ENCODE results near the gene ADAMTS8.

The ADAMTS8 gene

GRCh38 chr11:130437848-130438247 is 9.4 kb upstream of the ADAMTS8 start:
- no peak overlapping the region for H3K9ac ChIP-seq (ENCODE audit: low read length)
- no peaks in the 10 kb centered on the region for H3K4me1 ChIP-seq (ENCODE audit: control insufficient read depth, low read depth, low read length)
- H3K27me3 ChIP-seq (ENCODE audit: insufficient read depth, low read length, poor library complexity), result no peaks in the 10 kb centered on the region
- H3K79me2 ChIP-seq (ENCODE audit: control insufficient read depth, insufficient read depth, low read length), result no peaks in the 10 kb centered on the region
- no peaks in the 10 kb centered on the region for H3K79me1 ChIP-seq (ENCODE audit: low read length)
- no peak overlapping the region for H3K18ac ChIP-seq (ENCODE audit: low read length)
- H2AK5ac ChIP-seq (ENCODE audit: low read length), result no peak overlapping the region
- no peaks in the 10 kb centered on the region for H3K36me3 ChIP-seq (ENCODE audit: control insufficient read depth, insufficient read depth, low read length)
- H4K8ac ChIP-seq (ENCODE audit: low read depth, low read length), result no peak overlapping the region
- H2BK5ac ChIP-seq (ENCODE audit: low read length), result peak overlapping the region; percentile 52
- H2BK15ac ChIP-seq (replicated peaks; ENCODE audit: low read depth), result no peak overlapping the region
- H2BK120ac ChIP-seq (ENCODE audit: low read depth, low read length), result no peak overlapping the region
- H3K23ac ChIP-seq (ENCODE audit: low read length), result no peak overlapping the region
- no peak for DNase-seq
- H3K27ac ChIP-seq (ENCODE audit: low read depth, low read length), result no peak overlapping the region
- no CpG with 5 or more reads among the region's 7 CpGs for whole genome bisulfite sequencing (ENCODE audit: extremely low coverage, insufficient coverage, low lambda C conversion rate)
- H4K5ac ChIP-seq (ENCODE audit: low read length), result no peak overlapping the region
- no peak overlapping the region for H3K4me3 ChIP-seq (ENCODE audit: low read length)
- no peak overlapping the region for H3K56ac ChIP-seq (ENCODE audit: low read length)
- H3K4me2 ChIP-seq (ENCODE audit: low read length), result no peak overlapping the region
- no peak overlapping the region for H3K4ac ChIP-seq (ENCODE audit: low read depth, low read length)

GRCh38 chr11:130436171-130436570 is 7.8 kb upstream of the ADAMTS8 start:
- H3K27ac ChIP-seq (ENCODE audit: low read depth, low read length), result no peak overlapping the region

GRCh38 chr11:130435671-130436070 is 7.3 kb upstream of the ADAMTS8 start:
- WGBS (ENCODE audit: extremely low coverage, insufficient coverage, low lambda C conversion rate), result no CpG with 5 or more reads among the region's 4 CpGs
- no peak overlapping the region for H3K27ac ChIP-seq (ENCODE audit: low read depth, low read length)
- DNase-seq, result no peak

More at GRCh38 chr11:130436171-130436570, 7.8 kb upstream of the ADAMTS8 start:
- H3K4me1 ChIP-seq (ENCODE audit: control insufficient read depth, low read depth, low read length), result no peaks in the 10 kb centered on the region
- H3K36me3 ChIP-seq (ENCODE audit: control insufficient read depth, insufficient read depth, low read length), result no peaks in the 10 kb centered on the region
- no peaks in the 10 kb centered on the region for H3K79me1 ChIP-seq (ENCODE audit: low read length)
- no peak overlapping the region for H4K5ac ChIP-seq (ENCODE audit: low read length)
- WGBS (ENCODE audit: extremely low coverage, insufficient coverage, low lambda C conversion rate), result no CpG with 5 or more reads among the region's 3 CpGs
- no peak overlapping the region for H3K4ac ChIP-seq (ENCODE audit: low read depth, low read length)
- H2BK15ac ChIP-seq (replicated peaks; ENCODE audit: low read depth), result no peak overlapping the region
- no peak overlapping the region for H3K23ac ChIP-seq (ENCODE audit: low read length)
- no peak overlapping the region for H3K9ac ChIP-seq (ENCODE audit: low read length)
- no peak overlapping the region for H3K4me2 ChIP-seq (ENCODE audit: low read length)
- H3K27me3 ChIP-seq (ENCODE audit: insufficient read depth, low read length, poor library complexity), result no peaks in the 10 kb centered on the region
- H3K4me3 ChIP-seq (ENCODE audit: low read length), result no peak overlapping the region
- peak overlapping the region; percentile 7 for H3K18ac ChIP-seq (ENCODE audit: low read length)
- H2BK120ac ChIP-seq (ENCODE audit: low read depth, low read length), result no peak overlapping the region
- DNase-seq, result no peak
- no peak overlapping the region for H3K56ac ChIP-seq (ENCODE audit: low read length)
- no peaks in the 10 kb centered on the region for H3K79me2 ChIP-seq (ENCODE audit: control insufficient read depth, insufficient read depth, low read length)
- H2BK5ac ChIP-seq (ENCODE audit: low read length), result no peak overlapping the region
- H2AK5ac ChIP-seq (ENCODE audit: low read length), result no peak overlapping the region
- no peak overlapping the region for H4K8ac ChIP-seq (ENCODE audit: low read depth, low read length)

DNA sequence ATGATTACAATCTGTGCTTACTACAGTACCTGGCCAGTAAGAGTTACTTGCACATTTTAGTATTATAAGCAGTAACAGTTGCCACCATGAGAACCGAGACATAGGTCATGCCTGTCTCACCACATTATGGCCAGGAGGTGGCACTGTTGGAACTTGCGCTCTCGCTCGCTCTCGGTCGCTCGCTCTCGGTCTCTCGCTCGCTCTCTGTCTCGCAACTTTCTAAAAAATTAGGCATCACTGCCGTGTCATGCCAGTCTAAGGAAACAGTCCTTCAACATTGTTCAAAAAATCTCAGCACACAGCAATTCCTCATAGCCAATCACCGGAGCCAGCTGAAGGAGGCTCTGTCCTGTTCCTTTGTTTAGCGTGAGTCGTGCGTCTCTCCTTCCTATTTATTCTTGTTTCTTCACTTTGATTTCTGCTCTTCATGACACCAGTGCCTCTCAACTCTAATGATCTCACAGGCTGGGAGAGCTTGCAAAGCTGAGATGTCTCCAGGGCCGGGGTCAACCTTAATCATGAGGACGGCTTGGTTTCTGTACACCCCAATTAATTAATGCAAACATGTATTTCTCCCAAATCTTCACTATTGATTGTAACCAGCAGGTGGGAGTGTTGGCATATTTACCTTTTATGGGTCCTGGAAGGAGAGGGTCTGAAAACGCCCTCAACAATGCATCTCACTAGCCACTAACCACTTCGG is 6.3 kb upstream of the ADAMTS8 start:
- no peak overlapping the region for H2AK5ac ChIP-seq (ENCODE audit: low read length)
- H3K4me3 ChIP-seq (ENCODE audit: low read length), result peak overlapping the region; percentile 79
- DNase-seq, result peak; percentile 83
- H3K79me1 ChIP-seq (ENCODE audit: low read length), result no peaks in the 10 kb centered on the region
- H4K8ac ChIP-seq (ENCODE audit: low read depth, low read length), result no peak overlapping the region
- H3K23ac ChIP-seq (ENCODE audit: low read length), result no peak overlapping the region
- no peaks in the 10 kb centered on the region for H3K4me1 ChIP-seq (ENCODE audit: control insufficient read depth, low read depth, low read length)
- H2BK120ac ChIP-seq (ENCODE audit: low read depth, low read length), result no peak overlapping the region
- H2BK15ac ChIP-seq (replicated peaks; ENCODE audit: low read depth), result no peak overlapping the region
- H3K36me3 ChIP-seq (ENCODE audit: control insufficient read depth, insufficient read depth, low read length), result no peaks in the 10 kb centered on the region
- no peak overlapping the region for H3K27ac ChIP-seq (ENCODE audit: low read depth, low read length)
- no peak overlapping the region for H2BK5ac ChIP-seq (ENCODE audit: low read length)
- H3K79me2 ChIP-seq (ENCODE audit: control insufficient read depth, insufficient read depth, low read length), result no peaks in the 10 kb centered on the region
- H3K4ac ChIP-seq (ENCODE audit: low read depth, low read length), result no peak overlapping the region
- peak overlapping the region; percentile 75 for H3K9ac ChIP-seq (ENCODE audit: low read length)
- H3K27me3 ChIP-seq (ENCODE audit: insufficient read depth, low read length, poor library complexity), result no peaks in the 10 kb centered on the region
- H3K18ac ChIP-seq (ENCODE audit: low read length), result no peak overlapping the region
- peak overlapping the region; percentile 99 for H3K4me2 ChIP-seq (ENCODE audit: low read length)
- H3K56ac ChIP-seq (ENCODE audit: low read length), result peak overlapping the region; percentile 90
- no CpG with 5 or more reads among the region's 20 CpGs for WGBS (ENCODE audit: extremely low coverage, insufficient coverage, low lambda C conversion rate)
- H4K5ac ChIP-seq (ENCODE audit: low read length), result no peak overlapping the region

More at GRCh38 chr11:130435671-130436070, 7.3 kb upstream of the ADAMTS8 start:
- H2AK5ac ChIP-seq (ENCODE audit: low read length), result no peak overlapping the region
- no peaks in the 10 kb centered on the region for H3K4me1 ChIP-seq (ENCODE audit: control insufficient read depth, low read depth, low read length)
- no peaks in the 10 kb centered on the region for H3K79me2 ChIP-seq (ENCODE audit: control insufficient read depth, insufficient read depth, low read length)
- no peak overlapping the region for H3K23ac ChIP-seq (ENCODE audit: low read length)
- no peaks in the 10 kb centered on the region for H3K36me3 ChIP-seq (ENCODE audit: control insufficient read depth, insufficient read depth, low read length)
- no peaks in the 10 kb centered on the region for H3K27me3 ChIP-seq (ENCODE audit: insufficient read depth, low read length, poor library complexity)
- no peak overlapping the region for H3K4me2 ChIP-seq (ENCODE audit: low read length)
- H4K8ac ChIP-seq (ENCODE audit: low read depth, low read length), result no peak overlapping the region
- H2BK5ac ChIP-seq (ENCODE audit: low read length), result no peak overlapping the region
- no peak overlapping the region for H4K5ac ChIP-seq (ENCODE audit: low read length)
- no peak overlapping the region for H3K9ac ChIP-seq (ENCODE audit: low read length)
- H2BK15ac ChIP-seq (replicated peaks; ENCODE audit: low read depth), result no peak overlapping the region
- no peaks in the 10 kb centered on the region for H3K79me1 ChIP-seq (ENCODE audit: low read length)
- H3K4me3 ChIP-seq (ENCODE audit: low read length), result no peak overlapping the region
- H3K56ac ChIP-seq (ENCODE audit: low read length), result no peak overlapping the region
- no peak overlapping the region for H3K4ac ChIP-seq (ENCODE audit: low read depth, low read length)
- no peak overlapping the region for H2BK120ac ChIP-seq (ENCODE audit: low read depth, low read length)
- no peak overlapping the region for H3K18ac ChIP-seq (ENCODE audit: low read length)

GRCh38 chr11:130433357-130433756 is 4.9 kb upstream of the ADAMTS8 start:
- no peak overlapping the region for H2AK5ac ChIP-seq (ENCODE audit: low read length)
- H3K79me2 ChIP-seq (ENCODE audit: control insufficient read depth, insufficient read depth, low read length), result no peaks in the 10 kb centered on the region
- H3K27me3 ChIP-seq (ENCODE audit: insufficient read depth, low read length, poor library complexity), result peaks cover 9% of the 10 kb centered on the region
- no peak overlapping the region for H2BK5ac ChIP-seq (ENCODE audit: low read length)
- no peak overlapping the region for H3K4ac ChIP-seq (ENCODE audit: low read depth, low read length)
- H2BK120ac ChIP-seq (ENCODE audit: low read depth, low read length), result no peak overlapping the region
- H3K9ac ChIP-seq (ENCODE audit: low read length), result no peak overlapping the region
- no peak overlapping the region for H4K5ac ChIP-seq (ENCODE audit: low read length)
- no peak for DNase-seq
- no CpG with 5 or more reads among the region's 4 CpGs for WGBS (ENCODE audit: extremely low coverage, insufficient coverage, low lambda C conversion rate)
- H4K8ac ChIP-seq (ENCODE audit: low read depth, low read length), result no peak overlapping the region
- no peak overlapping the region for H3K18ac ChIP-seq (ENCODE audit: low read length)
- no peak overlapping the region for H3K23ac ChIP-seq (ENCODE audit: low read length)
- no peaks in the 10 kb centered on the region for H3K4me1 ChIP-seq (ENCODE audit: control insufficient read depth, low read depth, low read length)
- no peak overlapping the region for H3K27ac ChIP-seq (ENCODE audit: low read depth, low read length)
- H2BK15ac ChIP-seq (replicated peaks; ENCODE audit: low read depth), result no peak overlapping the region
- no peak overlapping the region for H3K56ac ChIP-seq (ENCODE audit: low read length)
- no peaks in the 10 kb centered on the region for H3K36me3 ChIP-seq (ENCODE audit: control insufficient read depth, insufficient read depth, low read length)
- no peak overlapping the region for H3K4me3 ChIP-seq (ENCODE audit: low read length)
- H3K4me2 ChIP-seq (ENCODE audit: low read length), result no peak overlapping the region
- no peaks in the 10 kb centered on the region for H3K79me1 ChIP-seq (ENCODE audit: low read length)

GRCh38 chr11:130431801-130432200 is 3.4 kb upstream of the ADAMTS8 start:
- Histone ChIP-seq H3K79me2 (ENCODE audit: control insufficient read depth, insufficient read depth, low read length) (no peaks in the 10 kb centered on the region), H2AK5ac (ENCODE audit: low read length) (no peak overlapping the region), H3K56ac (ENCODE audit: low read length) (no peak overlapping the region), H3K79me1 (ENCODE audit: low read length) (no peaks in the 10 kb centered on the region), H4K8ac (ENCODE audit: low read depth, low read length) (no peak overlapping the region), H3K23ac (ENCODE audit: low read length) (no peak overlapping the region), H3K27ac (ENCODE audit: low read depth, low read length) (no peak overlapping the region), H2BK15ac (replicated peaks; ENCODE audit: low read depth) (no peak overlapping the region), H2BK120ac (ENCODE audit: low read depth, low read length) (no peak overlapping the region), H3K36me3 (ENCODE audit: control insufficient read depth, insufficient read depth, low read length) (no peaks in the 10 kb centered on the region), H3K18ac (ENCODE audit: low read length) (no peak overlapping the region), H3K27me3 (ENCODE audit: insufficient read depth, low read length, poor library complexity) (peaks cover 9% of the 10 kb centered on the region), H3K4ac (ENCODE audit: low read depth, low read length) (no peak overlapping the region), H4K5ac (ENCODE audit: low read length) (no peak overlapping the region), H3K9ac (ENCODE audit: low read length) (no peak overlapping the region), H3K4me3 (ENCODE audit: low read length) (no peak overlapping the region), H2BK5ac (ENCODE audit: low read length) (no peak overlapping the region), H3K4me1 (ENCODE audit: control insufficient read depth, low read depth, low read length) (no peaks in the 10 kb centered on the region), H3K4me2 (ENCODE audit: low read length) (no peak overlapping the region)
- DNase-seq, result no peak
- WGBS (ENCODE audit: extremely low coverage, insufficient coverage, low lambda C conversion rate), result no CpG with 5 or more reads among the region's 3 CpGs

Measured in mesendoderm (in vitro differentiated cells).